Effector CD8-positive, alpha-beta T cell (primary cell): ENCODE measurements around the gene FASN.

Experiments used
- DNase-seq: peaks from one replicate; lab custom pipeline; 2025; lab: John Stamatoyannopoulos, UW

The FASN gene

DNA sequence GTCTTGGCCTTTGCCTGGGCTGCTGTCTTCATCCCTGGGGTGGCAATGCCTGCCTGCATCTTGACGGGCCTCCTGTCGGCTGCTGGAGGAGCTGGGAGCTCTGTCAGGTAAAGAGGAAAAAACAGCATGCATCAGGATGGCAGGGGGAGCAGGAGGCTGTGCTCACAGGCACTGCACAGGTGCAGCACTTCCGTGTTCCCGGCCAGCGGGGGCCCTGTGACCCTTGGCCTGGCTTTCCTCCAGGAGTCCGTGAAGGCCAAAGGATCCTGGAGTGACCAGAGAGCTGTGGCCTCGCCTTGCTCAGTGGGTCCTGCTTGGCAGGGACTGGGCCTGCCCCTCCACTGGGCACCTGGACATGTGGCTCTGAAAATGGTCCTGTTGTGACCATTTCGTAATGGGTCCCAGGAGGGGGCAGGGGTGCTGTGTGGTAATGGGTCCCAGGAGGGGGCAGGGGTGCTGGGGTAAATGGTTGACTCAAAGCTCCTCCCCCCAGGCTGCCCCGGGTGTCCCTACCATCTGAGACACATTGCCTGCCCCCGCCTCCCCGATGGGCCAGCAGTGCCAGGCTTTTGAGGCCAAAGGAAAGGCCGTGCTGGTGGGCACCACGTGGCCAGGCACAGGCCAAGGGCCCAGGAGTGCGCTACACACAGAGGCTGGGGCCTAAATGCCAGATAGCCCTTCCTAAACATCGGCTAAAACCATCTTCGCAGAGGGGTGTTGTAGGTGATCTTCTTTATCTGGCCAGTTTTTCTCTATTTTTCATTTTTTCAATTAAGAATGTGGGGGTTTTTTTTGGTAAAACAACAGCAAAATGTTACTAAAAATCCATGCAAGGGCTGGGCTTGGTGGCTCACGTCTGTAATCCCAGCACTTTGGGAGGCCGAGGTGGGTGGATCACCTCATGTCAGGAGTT lies 4.0 kb upstream of the FASN start:
- no peak for DNase-seq

DNA sequence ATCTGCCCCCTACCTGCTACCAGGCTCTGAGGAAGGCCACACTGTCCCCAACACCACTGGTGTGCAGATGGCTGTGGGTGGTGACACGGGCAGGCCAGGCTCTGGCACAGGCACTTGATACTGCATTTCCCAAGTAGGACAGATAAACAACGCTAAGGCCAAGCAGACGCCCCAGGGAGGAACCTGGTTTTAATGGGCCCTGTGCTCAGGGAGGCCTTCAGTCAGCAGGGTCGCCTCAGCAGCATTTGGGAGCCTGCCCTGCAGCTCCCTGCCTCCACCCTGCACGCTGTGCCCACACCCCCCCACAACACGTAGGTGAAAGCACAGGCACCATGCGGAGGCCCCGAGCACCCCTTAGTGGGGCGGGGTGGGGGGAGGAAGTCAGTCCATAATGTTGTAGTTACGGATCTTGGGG lies 3.3 kb upstream of the FASN start:
- no peak for DNase-seq

DNA sequence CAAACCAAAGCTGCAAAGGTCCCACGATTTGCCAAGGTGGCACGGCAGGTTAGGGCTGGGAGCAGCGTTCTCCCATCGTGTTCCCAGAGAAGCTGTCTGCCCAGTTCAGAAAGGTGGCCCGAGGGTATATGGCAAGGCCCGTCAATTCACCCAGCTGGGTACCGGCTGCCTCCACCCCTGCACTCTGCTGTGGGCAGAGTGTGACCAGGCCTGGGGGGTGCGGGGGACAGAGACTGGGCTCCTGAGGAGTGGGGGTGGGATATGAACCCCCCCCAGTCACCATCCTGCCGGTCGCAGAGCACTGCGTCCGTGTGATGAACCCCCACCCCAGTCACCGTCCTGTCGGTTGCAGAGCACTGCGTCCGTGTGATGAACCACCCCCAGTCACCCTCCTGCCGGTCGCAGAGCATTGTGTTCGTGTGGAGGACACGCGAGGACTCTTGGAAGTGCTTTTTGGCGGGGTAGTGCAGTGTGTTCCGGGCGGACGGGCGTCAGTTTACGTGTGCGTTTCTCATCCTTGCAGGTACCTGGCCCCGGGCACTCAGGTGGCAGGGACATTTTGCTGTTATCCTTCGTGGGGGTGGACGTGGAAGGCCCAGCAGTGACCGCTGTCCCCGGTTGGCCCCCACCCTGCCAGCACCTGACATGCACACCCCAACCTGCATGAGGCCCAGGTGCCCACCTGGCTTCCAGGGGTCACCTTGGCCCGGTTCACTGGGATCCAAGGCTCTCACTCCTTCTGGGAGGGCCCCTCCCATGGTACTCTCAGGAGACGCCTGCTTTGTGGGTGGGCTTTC lies 2.7 kb upstream of the FASN start:
- no peak for DNase-seq

DNA sequence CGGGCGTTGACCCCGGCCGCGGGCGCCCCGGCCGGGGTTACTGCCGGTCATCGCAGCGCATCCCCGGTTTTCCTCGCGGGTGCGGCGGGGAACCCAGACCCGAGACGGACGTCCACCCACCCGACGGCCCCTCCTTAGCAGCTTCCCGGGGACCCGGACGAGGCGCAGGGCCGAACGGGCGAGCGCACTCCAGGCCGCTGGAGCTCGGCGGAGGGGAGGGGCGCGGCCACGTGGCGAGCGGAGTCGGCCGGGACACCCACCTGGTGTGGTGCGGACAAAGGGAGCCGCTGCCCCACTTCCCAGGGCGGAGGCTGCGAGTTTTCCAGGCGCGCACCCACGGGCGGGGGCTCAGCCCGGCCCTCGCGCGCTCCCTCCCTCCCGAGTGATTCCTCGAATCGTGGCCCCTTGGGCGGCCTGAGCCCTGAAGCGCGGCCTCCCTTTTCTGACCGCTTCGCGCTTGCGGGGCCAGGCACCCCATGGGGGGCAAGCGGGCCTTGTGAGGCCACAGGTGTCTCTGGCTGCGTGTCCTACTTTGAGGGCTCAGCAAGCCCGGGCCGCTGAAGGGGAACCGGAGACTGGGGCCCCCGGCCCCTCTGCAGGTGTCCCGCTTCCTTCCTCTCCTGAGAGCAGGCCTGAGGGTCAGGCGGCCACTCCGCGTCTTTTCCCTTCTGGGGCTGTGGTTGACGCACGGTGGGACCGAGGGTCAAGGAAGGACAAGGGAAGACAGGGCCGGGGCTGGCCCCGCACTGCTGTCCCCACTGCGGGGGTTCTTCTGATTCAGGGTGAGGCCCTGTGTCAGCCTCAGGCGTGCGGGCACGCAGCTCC lies 1.1 kb upstream of the FASN start:
- no peak for DNase-seq

DNA sequence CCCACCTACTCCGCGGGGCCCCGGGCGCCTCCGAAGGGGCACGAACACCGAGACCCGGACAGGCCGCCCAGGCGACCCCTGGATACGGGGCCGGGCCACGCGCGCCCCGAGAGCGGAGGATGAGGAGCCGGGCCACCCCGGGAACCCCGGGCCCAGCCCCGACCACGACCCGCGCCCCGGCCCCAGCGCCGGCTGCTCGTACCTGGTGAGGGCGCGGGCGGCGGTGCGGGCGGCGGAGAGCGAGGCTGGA lies 192 bp downstream of the FASN start:
- DNase-seq: no peak

DNA sequence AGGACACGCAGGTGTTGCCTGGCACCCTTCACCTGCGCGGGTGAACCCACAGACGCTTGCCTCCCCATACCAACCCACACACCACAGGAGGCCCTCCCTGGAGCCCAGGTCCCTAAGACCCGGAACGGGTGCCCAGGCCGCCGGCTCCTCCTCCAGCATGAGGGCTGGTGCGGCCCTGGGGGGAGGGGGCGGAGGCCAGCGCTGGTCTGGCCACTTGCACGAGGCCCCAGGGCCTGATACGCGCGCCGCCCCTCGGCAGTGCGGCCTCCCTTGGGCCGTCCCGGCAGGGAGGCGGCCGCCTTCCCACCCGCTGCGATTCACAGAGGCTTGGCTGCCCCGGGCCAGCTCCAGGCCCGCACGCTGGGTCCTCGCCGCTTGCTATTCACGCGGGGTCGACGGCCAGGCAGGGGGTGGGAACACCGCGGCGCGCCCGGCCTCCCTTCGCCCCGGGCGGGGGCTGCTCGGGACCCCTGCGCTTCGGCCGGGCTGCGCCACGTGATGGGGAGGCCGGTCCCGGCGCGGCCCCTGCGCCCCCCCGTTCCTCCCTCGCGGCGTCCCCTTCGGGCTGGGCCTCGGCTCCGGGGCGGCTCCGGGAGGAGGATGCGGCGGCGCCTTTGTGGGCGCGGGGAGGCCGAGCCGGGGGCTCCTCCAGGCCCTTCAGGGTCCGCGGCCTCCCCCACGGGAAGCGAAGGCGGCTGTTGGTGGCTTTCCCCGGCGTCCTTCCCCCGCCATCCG lies 685 bp downstream of the FASN start:
- DNase-seq: no peak

DNA sequence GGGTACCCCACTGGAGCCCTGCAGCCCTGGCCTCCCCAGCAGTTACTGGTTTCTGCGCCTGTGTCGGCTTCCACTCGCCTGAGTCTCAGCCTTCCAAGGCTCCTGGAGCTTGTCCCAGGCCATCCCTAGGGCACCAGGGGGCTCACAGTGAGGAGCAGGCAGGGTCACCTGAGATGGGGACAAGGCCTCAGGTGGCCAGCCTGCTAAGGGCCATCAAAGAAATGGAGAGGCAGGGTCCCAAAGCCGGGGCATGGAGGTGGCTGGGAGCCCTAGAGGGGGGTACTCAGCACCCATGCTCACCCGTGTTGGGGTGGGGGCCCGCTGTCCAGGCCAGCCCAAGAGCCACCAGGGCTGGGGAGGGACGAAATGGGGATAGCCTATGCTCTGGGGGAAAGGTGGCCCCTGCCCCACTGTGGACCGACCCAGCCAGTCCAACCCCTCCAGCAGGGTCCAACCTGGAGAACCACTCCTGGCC lies 1.3 kb downstream of the FASN start:
- DNase-seq: no peak

DNA sequence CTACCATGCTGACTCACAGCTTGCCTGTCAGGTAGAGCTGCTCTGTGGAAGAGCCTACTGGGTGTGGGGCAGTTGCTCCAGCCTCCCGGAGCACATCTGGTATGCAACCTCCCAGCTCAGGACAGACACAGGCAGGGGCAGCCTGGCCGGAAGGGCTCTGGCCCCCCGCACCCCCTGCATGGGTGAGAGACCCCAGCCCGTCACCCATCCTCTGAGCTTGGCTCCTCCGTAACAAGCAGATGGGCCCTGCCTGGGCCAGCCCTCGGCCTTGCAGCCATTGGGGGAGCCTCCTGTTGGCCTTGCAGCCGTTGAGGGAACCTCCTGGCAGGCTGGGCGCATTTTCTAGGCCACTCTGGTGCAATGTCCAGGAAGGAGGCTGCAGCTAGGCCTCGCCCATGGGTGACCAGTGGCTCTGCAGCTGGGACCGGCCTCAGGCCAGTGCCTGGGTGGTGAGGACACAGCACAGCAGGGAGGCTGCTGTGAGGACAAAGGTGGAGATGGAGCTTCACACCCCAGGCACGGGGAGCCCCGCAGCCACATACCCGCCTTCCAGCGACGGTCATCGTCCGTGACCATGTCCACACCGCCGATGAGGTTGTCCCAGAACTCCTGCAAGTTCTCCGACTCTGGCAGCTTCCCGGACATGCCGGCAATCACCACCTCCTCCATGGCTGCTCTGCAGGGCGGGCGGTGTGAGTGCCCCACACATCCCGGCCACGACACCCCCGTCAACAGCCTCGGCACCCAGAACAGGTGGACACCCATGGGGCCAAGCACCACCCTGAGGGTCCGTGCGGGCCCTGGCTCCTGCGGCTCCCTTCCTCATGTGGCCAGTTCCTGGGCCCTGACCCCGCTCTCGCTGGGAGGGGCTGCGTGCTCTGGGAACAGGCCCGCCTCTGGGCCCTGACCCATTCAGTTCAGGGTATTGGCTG lies 2.0 kb downstream of the FASN start:
- DNase-seq: no peak

DNA sequence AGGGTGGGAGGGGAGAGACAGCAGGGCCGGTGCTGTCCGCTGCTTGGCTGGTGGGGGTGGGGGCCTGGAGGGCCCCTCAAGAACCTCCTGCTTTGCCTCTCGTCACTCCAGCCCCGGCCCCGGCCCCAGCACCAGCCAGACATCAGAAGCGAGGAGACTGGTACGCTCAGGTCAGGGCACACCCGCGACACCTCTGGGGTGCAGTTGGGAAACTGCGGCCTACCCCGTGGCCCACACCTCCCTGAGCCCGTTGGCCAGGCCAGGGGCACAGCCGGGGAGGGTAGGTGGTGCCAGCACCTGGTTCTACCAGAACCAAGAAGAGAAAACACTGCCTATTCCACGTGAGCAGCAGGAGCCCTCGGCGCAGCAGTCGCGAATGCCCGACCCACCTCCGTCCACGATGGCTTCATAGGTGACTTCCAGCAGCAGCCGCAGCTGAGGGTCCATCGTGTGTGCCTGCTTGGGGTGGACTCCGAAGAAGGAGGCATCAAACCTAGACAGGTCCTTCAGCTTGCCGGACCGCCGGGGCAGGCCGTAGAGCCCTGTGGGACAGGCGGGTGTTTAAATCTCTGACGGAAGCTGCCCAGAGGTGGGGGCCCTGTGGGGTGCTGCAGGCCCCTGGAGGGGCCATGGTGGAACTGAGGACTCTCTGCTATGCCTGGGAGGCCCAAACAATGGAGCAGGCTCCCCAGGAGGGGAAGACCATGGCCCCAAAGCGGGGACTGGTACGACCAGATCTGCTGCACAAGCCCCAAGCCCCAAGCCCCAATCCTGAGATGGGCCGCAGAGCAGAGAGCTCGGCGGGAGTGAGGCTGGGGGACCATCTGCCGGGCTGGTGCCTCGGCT lies 2.9 kb downstream of the FASN start:
- no peak for DNase-seq

DNA sequence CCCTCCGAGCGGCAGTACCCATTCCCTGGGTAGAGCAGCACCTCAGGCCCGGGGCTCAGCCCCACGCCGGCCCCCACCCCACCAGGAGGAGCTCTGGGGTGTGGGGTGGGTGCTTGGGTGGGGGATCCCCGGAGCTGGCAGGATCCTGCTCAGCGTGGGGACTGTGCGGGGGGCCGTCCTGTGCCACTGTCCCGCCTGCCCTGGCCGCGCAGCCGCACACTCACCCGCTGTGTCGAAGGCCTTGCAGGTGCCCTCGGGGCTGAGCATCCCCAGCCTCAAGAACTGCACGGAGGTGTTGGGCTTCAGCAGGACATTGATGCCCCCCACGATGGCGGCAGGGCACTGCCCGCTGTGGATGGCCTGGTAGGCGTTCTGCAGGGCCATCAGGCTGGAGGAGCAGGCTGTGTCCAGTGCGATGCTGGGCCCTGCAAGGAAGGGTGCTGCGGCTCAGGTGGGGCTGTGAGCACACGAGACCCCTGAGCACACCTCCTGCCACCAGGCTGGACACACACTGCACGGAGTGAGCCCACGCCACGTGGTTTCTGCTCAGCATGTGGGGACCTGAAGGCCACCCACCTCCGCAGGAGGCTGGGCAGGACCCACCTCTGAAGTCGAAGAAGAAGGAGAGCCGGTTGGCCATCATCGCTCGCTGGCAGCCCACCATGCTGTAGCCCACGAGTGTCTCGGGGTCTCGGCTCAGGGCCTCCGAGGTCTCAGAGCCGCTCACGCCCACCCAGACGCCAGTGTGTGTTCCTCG lies 4.9 kb downstream of the FASN start:
- no peak for DNase-seq

DNA sequence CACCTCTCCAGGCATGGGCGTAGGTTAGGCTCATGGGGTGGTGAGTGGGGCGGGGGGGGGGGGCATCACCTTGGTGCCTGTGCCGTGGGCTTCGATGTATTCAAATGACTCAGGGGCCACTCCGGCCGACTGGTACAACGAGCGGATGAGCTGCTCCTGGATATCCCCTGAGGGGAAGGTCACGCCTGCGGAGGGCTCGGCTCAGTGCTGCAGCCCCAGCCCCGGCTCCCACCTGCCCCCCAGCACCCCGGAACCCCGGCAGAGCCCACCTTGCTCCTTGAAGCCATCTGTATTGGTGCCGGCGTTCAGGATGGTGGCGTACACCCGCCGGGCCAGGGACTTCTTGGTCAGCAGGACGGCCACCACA lies 5.4 kb downstream of the FASN start:
- DNase-seq: no peak

DNA sequence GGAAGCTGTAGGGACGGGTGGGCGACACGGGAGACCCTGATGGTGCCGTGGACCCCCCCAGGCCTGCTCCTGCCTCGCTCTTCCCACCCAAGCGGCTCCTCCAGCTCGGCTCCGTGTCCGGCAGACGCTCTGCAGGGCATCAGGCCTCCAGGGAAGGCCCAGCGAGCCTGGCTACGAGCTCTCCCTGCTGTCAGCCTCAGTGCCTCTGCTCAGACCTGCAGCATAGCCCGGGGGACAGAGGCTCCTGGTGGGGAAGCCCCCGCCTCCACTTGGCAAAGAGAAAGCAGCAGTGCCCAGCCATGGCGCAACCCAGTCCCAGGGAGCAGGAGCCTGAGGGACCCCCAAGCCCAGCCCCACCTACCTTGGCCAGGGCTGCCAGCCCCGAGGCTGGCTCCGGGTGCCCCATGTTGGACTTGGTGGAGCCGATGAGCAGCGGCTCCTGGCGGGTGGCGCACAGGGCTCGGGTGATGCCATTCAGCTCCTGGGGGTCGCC lies 5.9 kb downstream of the FASN start:
- DNase-seq: no peak

DNA sequence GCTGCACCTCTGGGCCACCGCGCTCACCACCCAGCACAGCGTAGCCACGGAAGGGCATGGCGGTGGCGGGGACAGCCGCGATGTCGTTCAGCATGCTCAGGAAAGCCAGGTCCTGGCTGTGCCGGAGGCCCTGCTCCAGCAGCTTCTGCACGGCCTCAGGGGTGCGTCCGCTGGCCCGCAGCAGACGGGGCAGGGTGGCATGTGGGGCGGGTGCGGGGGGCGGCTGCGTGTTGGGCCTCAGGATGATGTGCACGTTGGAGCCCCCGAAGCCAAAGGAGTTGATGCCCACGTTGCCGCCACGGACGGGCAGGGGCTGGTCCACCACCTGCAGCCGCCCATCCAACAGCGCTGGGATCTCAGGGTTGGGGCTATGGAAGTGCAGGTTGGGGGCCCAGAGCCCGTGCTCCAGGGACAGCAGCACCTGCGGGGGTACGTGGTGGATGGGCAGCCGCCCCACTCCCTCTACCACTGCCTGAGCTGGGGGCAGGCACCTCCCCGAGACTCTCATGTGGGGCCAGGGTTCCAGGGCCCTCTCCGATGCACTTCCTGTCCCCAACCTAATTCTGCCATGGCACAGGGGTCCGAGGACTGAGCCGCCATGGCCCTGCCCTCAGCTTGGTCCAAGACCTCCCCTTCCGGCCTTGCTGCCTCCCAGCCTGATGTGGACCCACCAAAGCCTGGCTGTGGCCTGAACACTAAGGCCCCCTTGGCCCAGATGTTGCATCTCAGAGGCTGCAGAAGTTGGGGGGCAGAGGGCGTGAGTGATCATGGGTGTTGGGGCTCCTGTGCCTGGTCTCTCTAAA lies 6.6 kb downstream of the FASN start:
- DNase-seq: no peak

DNA sequence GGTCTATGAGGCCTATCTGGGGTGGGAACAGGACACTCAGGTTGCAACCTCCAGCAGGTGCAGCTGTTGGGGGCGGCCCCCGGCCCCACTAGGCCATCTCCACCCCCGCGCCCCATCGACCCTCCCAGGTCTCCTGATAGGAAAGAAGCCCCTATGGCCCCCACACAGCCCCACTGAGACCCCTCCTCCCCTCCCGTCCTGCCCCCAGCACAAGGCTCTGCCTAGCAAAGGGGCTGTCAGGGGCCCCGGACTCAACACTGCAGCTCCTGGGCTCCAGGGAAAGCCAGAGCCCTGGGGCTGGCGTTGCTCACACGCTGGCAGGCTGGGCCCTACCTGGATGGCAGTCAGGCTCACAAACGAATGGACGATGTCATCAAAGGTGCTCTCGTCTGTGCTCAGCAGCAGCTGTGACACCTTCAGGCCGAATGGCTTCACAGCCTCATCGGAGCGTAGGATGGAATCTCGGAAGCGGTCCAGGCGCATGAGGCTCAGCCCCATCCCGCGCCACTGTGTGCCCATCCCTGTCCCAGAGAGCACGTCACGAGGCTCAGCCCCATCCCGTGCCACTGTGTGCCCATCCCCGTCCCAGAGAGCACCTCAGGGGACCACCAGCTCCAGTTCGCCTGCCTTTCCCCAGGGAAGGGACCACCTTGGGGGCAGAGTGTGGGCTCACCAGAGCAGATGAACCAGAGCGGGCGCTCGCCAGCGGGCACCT lies 7.3 kb downstream of the FASN start:
- DNase-seq: no peak

DNA sequence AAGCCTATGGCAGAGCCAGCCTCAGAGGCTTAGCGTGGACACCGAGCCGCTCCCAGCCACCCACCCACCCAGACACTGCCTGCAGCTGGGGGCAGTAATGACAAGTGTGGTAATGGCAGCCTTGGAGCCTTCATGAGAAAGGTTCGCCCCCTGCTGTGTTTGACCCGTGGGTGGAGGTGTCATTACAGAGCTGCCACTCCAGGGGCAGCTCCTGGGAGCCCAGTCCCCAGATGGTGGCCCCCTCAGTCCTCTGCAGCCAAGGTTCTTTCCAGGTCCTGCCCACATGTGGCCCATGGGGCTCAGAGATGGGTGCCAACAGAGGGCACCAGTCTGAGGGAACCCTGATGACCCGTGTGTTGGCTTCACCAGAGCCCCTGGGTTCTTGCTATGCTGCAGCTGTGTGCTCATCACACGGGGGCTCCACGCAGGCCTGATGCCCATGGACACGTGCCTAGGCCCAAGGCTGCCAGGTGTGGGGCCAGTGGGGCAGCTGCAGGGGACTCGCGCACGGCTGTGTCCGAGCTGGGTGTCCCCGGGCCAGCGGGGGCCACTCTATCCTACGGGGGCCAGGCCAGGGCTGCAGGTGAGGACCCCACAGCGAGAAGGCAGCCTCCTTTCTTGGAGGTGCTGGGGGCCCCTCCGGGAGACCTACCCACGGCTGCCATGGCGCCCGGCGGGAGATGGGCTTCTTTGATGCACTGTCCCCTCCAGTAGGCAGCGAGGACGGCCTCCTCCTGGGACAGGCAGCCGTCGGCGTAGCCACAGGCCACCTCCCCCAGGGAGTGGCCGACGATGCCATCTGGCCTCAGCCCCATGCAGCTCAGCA lies 8.1 kb downstream of the FASN start:
- DNase-seq: no peak
